Left ventricle myocardium inferior (tissue), 1 donor: ENCODE results near the gene THPO. TPM values are rescaled to one million over a fixed set of nuclear protein-coding genes. Genes with fewer than 3 reads are reported as not detected.

ENCODE experiments used
- DNase-seq: peaks from one replicate; pipeline ENCODE4 v3.0.0-alpha.2; 2020
- H3K27ac ChIP-seq: fragments of 200-600 bp; replicated peaks from 2 replicates; pipeline ENCODE4 v1.8.0; 2021
- H3K27me3 ChIP-seq: fragments of 200-600 bp; 2 replicates; pipeline ENCODE4 v1.8.0; 2021; ENCODE audit warnings: low read depth
- H3K36me3 ChIP-seq: fragments of 200-600 bp; 2 replicates; pipeline ENCODE4 v1.8.0; 2021
- H3K4me1 ChIP-seq: fragments of 200-600 bp; 2 replicates; pipeline ENCODE4 v1.8.0; 2021
- H3K4me3 ChIP-seq: fragments of 200-600 bp; 2 replicates; pipeline ENCODE4 v1.8.0; 2021; ENCODE audit warnings: mild to moderate bottlenecking, moderate library complexity
- H3K9me3 ChIP-seq: fragments of 200-600 bp; replicated peaks from 2 replicates; pipeline ENCODE4 v1.8.0; 2021
- intact Hi-C: fragments of 100-400 bp; cut with micrococcal nuclease; formaldehyde crosslinking; loops from one replicate; pipeline ENCODE4 v1.11.0; 2022
- total RNA-seq: library from RNA; stranded (reverse); fragmentation: NEBNext Ultra II Directional; extraction: Animal tissue kit (Norgen Biotek cat#: 25700); gene quantifications from one replicate; pipeline ENCODE4 v1.2.1, GENCODE V29; 2021
- TF ChIP-seq, protein P1 (sequence below): fragments of 200-600 bp; IDR thresholded peaks from 2 replicates; pipeline ENCODE4 v1.8.0; 2021; ENCODE audit warnings: antibody characterized with exemption, mild to moderate bottlenecking, borderline replicate concordance
- donor health status: DM: no; HTN: yes; CAD: no; lungs with severe emphysema.

THPO gene
- total RNA-seq, 1 donor from 2014 or later: 0.11 TPM

- Histone ChIP-seq H3K4me1 (peaks cover 47% of the 10 kb centered on the region), H3K27me3 (no peaks in the 10 kb centered on the region), H3K36me3 (peaks cover 15% of the 10 kb centered on the region), H3K9me3 (no peaks in the 10 kb centered on the region), H3K27ac (peak overlapping the region; percentile 100), H3K4me3 (peak overlapping the region; percentile 97)
- intact Hi-C loops: no loop called here
- DNase-seq: no peak
- TF ChIP-seq, protein P1, sequence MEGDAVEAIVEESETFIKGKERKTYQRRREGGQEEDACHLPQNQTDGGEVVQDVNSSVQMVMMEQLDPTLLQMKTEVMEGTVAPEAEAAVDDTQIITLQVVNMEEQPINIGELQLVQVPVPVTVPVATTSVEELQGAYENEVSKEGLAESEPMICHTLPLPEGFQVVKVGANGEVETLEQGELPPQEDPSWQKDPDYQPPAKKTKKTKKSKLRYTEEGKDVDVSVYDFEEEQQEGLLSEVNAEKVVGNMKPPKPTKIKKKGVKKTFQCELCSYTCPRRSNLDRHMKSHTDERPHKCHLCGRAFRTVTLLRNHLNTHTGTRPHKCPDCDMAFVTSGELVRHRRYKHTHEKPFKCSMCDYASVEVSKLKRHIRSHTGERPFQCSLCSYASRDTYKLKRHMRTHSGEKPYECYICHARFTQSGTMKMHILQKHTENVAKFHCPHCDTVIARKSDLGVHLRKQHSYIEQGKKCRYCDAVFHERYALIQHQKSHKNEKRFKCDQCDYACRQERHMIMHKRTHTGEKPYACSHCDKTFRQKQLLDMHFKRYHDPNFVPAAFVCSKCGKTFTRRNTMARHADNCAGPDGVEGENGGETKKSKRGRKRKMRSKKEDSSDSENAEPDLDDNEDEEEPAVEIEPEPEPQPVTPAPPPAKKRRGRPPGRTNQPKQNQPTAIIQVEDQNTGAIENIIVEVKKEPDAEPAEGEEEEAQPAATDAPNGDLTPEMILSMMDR: no peak
Measured at GRCh38 chr3:184360929-184361531, 17.0 kb downstream of the THPO start.

GRCh38 chr3:184360070-184360928, 17.7 kb downstream of the THPO start:
- no peak for DNase-seq
- no peaks in the 10 kb centered on the region for H3K9me3 ChIP-seq
- no peaks in the 10 kb centered on the region for H3K27me3 ChIP-seq
- TF ChIP-seq, protein P1: no peak
- peaks cover 18% of the 10 kb centered on the region for H3K36me3 ChIP-seq
- intact Hi-C loops: no loop called here
- H3K4me1 ChIP-seq: peaks cover 47% of the 10 kb centered on the region
- peak overlapping the region; percentile 97 for H3K4me3 ChIP-seq
- H3K27ac ChIP-seq: peak overlapping the region; percentile 100

- no peaks in the 10 kb centered on the region for H3K27me3 ChIP-seq
- intact Hi-C loops: no loop called here
- no peaks in the 10 kb centered on the region for H3K9me3 ChIP-seq
- H3K27ac ChIP-seq: no peak overlapping the region
- H3K4me1 ChIP-seq: peaks cover 44% of the 10 kb centered on the region
- peaks cover 12% of the 10 kb centered on the region for H3K36me3 ChIP-seq
- DNase-seq: no peak
- H3K4me3 ChIP-seq: no peak overlapping the region
- TF ChIP-seq, protein P1: no peak
Measured at GRCh38 chr3:184359610-184360009, 18.4 kb downstream of the THPO start.

DNA sequence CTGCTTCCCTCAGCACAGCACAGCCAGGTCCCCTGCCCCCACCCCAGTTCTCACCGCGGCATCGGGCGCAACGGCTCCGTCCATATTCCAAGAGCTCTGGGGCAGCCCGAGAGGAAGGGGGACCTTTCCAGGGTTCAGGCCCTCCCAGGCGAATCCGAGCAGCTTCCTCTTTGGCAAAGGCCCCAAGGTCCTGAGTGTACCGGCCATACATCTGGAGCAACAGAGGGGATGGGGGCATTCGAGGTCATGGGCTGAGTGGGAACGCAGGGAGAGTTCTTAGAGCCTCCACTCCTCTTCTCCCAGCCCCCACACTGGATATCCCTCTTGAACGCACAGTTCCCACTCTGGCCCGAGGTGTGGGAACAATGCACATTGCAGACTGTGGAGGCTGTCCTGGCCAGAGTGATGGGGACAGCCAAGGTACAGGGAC, 19.1 kb downstream of the THPO start:
- no peak for DNase-seq

GRCh38 chr3:184358124-184358767, 19.8 kb downstream of the THPO start:
- Histone ChIP-seq H3K27me3 (no peaks in the 10 kb centered on the region), H3K9me3 (no peaks in the 10 kb centered on the region), H3K4me1 (peaks cover 30% of the 10 kb centered on the region), H3K4me3 (no peak overlapping the region), H3K36me3 (peaks cover 12% of the 10 kb centered on the region), H3K27ac (no peak overlapping the region)
- TF ChIP-seq, protein P1: no peak
- DNase-seq: no peak
- intact Hi-C loops: no loop called here

More for the DNA sequence above, 19.1 kb downstream of the THPO start:
- no peaks in the 10 kb centered on the region for H3K27me3 ChIP-seq
- intact Hi-C loops: no loop called here
- peaks cover 12% of the 10 kb centered on the region for H3K36me3 ChIP-seq
- no peak overlapping the region for H3K27ac ChIP-seq
- TF ChIP-seq, protein P1: no peak
- H3K9me3 ChIP-seq: no peaks in the 10 kb centered on the region
- H3K4me3 ChIP-seq: no peak overlapping the region
- H3K4me1 ChIP-seq: peaks cover 37% of the 10 kb centered on the region
